C4-2B (cell line): ENCODE data around the gene SENP5.

ENCODE experiments used
- ZFX ChIP-seq: fragments of 450-650 bp; IDR thresholded peaks from 2 replicates; pipeline ENCODE4 v1.6.1; 2017
- TF ChIP-seq, protein P1 (sequence below): fragments of 450-650 bp; conservative IDR thresholded peaks from 2 replicates; pipeline ENCODE4 v1.5.1; 2017; ENCODE audit warnings: mild to moderate bottlenecking

DNA sequence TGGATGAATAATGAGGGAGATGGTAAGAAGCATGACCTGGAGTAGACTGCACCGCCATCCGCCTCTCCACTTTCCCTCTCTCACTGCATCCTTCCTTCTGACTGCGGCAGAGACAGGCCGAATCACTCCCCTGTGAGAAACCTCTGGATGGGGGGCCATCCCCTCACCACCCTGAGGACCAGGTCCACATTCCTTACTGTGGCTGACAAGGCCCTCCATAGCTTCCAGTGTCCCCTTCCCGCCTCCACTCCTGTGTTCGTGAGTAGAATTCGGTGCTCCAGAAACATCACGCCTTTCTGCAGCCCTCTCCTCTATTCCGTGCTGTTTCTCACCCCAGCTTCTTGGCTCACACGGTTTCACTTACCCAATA lies 98.1 kb downstream of the SENP5 start:
- TF ChIP-seq, protein P1, sequence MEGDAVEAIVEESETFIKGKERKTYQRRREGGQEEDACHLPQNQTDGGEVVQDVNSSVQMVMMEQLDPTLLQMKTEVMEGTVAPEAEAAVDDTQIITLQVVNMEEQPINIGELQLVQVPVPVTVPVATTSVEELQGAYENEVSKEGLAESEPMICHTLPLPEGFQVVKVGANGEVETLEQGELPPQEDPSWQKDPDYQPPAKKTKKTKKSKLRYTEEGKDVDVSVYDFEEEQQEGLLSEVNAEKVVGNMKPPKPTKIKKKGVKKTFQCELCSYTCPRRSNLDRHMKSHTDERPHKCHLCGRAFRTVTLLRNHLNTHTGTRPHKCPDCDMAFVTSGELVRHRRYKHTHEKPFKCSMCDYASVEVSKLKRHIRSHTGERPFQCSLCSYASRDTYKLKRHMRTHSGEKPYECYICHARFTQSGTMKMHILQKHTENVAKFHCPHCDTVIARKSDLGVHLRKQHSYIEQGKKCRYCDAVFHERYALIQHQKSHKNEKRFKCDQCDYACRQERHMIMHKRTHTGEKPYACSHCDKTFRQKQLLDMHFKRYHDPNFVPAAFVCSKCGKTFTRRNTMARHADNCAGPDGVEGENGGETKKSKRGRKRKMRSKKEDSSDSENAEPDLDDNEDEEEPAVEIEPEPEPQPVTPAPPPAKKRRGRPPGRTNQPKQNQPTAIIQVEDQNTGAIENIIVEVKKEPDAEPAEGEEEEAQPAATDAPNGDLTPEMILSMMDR, result no peak
- no peak for TF ChIP-seq ZFX
